RWPE2 (cell line): ENCODE measurements around the gene MAP4K4.

ENCODE experiments used
- ATAC-seq: fragments of 200-7000 bp; cut with Tn5 transposase; 3 replicates; pipeline ENCODE4 v1.9.1; 2021; ENCODE audit warnings: low read depth
- DNase-seq: peaks from one replicate; pipeline ENCODE4 v3.0.0-alpha.2; 2020; ENCODE audit warnings: low spot score
- H3K27ac ChIP-seq: fragments of 450-650 bp; 2 replicates; pipeline ENCODE4 v1.5.1; 2017; ENCODE audit warnings: mild to moderate bottlenecking; ENCODE audit not compliant: poor library complexity, severe bottlenecking
- H3K27me3 ChIP-seq: fragments of 250-450 bp; sonication (Bioruptor Pico); 2 replicates; pipeline ENCODE4 v1.5.1; 2021; ENCODE audit warnings: mild to moderate bottlenecking, moderate library complexity; ENCODE audit not compliant: insufficient read depth, poor library complexity, severe bottlenecking
- H3K36me3 ChIP-seq: fragments of 250-450 bp; sonication (Bioruptor Pico); 2 replicates; pipeline ENCODE4 v1.5.1; 2020; ENCODE audit warnings: low read depth, mild to moderate bottlenecking, moderate library complexity
- H3K4me1 ChIP-seq: fragments of 250-450 bp; sonication (Bioruptor Pico); 2 replicates; pipeline ENCODE4 v1.5.1; 2021; ENCODE audit warnings: mild to moderate bottlenecking, moderate library complexity; ENCODE audit not compliant: insufficient read depth, poor library complexity, severe bottlenecking
- H3K4me3 ChIP-seq: fragments of 250-450 bp; sonication (Bioruptor Pico); 2 replicates; pipeline ENCODE4 v1.5.1; 2021; ENCODE audit warnings: mild to moderate bottlenecking, moderate library complexity; ENCODE audit not compliant: severe bottlenecking
- H3K9me3 ChIP-seq: fragments of 250-450 bp; sonication (Bioruptor Pico); 2 replicates; pipeline ENCODE4 v1.5.1; 2021; ENCODE audit warnings: mild to moderate bottlenecking, moderate library complexity; ENCODE audit not compliant: severe bottlenecking
- CTCF ChIP-seq: fragments of 450-650 bp; IDR thresholded peaks from one replicate; pipeline ENCODE4 v1.5.1; 2017; ENCODE audit warnings: mild to moderate bottlenecking, moderate library complexity; ENCODE audit not compliant: poor library complexity, severe bottlenecking

Gene MAP4K4

GRCh38 chr2:101855776-101856175 is 158.3 kb downstream of the MAP4K4 start:
- Histone ChIP-seq H3K36me3 (peaks cover 90% of the 10 kb centered on the region), H3K27me3 (no peaks in the 10 kb centered on the region), H3K27ac (no peak overlapping the region), H3K4me1 (peaks cover 26% of the 10 kb centered on the region), H3K9me3 (no peaks in the 10 kb centered on the region), H3K4me3 (no peak overlapping the region)
- no peak for TF ChIP-seq CTCF
- ATAC-seq = no peak
- no peak for DNase-seq

- peaks cover 23% of the 10 kb centered on the region for H3K4me1 ChIP-seq
- DNase-seq (no peak), ATAC-seq (peak; percentile 97)
- TF ChIP-seq CTCF = no peak
- no peaks in the 10 kb centered on the region for H3K9me3 ChIP-seq
- no peaks in the 10 kb centered on the region for H3K27me3 ChIP-seq
- peak overlapping the region; percentile 73 for H3K27ac ChIP-seq
- H3K4me3 ChIP-seq = no peak overlapping the region
- peaks cover 86% of the 10 kb centered on the region for H3K36me3 ChIP-seq
Measured at GRCh38 chr2:101858246-101858645, 160.7 kb downstream of the MAP4K4 start.

DNA sequence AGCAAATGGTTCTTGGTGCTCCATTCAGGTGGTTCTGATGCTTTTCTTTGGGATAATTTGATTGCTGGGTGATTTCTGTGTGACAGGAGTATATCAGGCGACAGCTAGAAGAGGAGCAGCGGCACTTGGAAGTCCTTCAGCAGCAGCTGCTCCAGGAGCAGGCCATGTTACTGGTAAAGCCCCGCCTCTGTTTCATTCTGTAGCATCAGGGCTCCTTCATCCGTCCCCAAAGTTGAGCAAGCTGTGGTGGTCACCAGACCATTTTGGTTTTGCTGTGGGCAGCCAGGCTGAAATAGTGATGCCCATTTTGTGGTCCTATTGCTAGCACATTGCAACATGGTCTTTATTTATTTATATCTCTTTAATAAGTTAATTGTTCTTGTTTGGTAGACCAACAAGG is 161.4 kb downstream of the MAP4K4 start:
- no peak for TF ChIP-seq CTCF
- DNase-seq (no peak), ATAC-seq (no peak)
- Histone ChIP-seq H3K9me3 (no peaks in the 10 kb centered on the region), H3K27ac (peak overlapping the region; percentile 73), H3K4me1 (peaks cover 23% of the 10 kb centered on the region), H3K27me3 (no peaks in the 10 kb centered on the region), H3K4me3 (no peak overlapping the region), H3K36me3 (peaks cover 88% of the 10 kb centered on the region)

- no peak for ATAC-seq
- DNase-seq = no peak
- TF ChIP-seq CTCF = no peak
- Histone ChIP-seq H3K4me1 (peaks cover 23% of the 10 kb centered on the region), H3K9me3 (no peaks in the 10 kb centered on the region), H3K36me3 (peaks cover 88% of the 10 kb centered on the region), H3K4me3 (no peak overlapping the region), H3K27ac (no peak overlapping the region), H3K27me3 (no peaks in the 10 kb centered on the region)
Measured at GRCh38 chr2:101859604-101860003, 162.1 kb downstream of the MAP4K4 start.

DNA sequence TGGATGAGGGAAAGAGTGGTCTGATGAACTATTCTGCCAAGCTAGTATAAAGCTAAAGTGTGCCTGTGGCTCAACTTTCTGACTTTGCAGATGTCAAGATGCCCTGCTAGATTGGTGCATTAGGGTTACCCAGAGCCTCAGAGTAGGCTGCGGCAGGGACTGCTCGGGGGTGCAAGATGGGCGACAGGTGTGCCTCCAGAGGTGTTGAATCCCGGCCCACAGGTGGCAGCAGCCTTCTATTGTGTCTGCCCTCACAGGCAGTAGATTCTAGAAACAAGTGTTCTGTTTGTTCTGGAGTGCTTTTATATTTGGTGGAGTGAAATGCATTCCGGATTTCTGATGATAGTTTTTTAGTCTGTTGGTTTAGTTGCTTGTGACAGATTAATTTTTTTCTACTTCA is 162.7 kb downstream of the MAP4K4 start:
- no peak for ATAC-seq

More for the DNA sequence above, 162.7 kb downstream of the MAP4K4 start:
- Histone ChIP-seq H3K4me1 (peaks cover 23% of the 10 kb centered on the region), H3K36me3 (peaks cover 88% of the 10 kb centered on the region), H3K27me3 (no peaks in the 10 kb centered on the region), H3K27ac (no peak overlapping the region), H3K9me3 (no peaks in the 10 kb centered on the region), H3K4me3 (no peak overlapping the region)
- no peak for DNase-seq
- TF ChIP-seq CTCF = no peak
